Measurements from ENCODE around the gene ARFGAP1.

The ARFGAP1 gene

DNA sequence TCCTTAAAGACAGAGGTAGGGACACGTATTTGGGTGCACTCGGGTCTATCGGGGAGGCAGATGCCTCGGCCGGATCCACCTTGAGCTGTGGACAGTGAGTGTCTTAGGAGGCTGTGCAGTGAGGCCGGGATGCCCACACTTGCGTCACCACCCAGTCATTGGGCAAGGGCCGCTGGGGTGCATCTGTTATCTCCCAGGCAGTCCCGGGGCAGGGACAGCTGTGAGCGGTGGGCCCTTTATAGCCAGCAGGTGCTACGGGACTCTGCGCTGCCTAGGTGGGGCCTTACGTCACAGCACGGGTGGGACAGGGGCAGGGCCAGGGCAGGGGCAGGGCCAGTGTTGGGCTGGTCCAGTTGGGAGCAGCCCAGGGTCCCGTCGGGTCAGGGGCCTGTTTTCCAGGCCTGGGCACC lies 19.7 kb downstream of the ARFGAP1 start:
- Histone ChIP-seq H3K9me3 (ENCODE audit: control insufficient read depth, insufficient read depth, low read length) (no peaks in the 10 kb centered on the region), H3K27ac (ENCODE audit: low read length) (no peak overlapping the region), H3K36me3 (ENCODE audit: control insufficient read depth, insufficient read depth, low read length) (peaks cover 16% of the 10 kb centered on the region), H3K4me1 (ENCODE audit: control insufficient read depth, insufficient read depth, low read length) (peaks cover 8% of the 10 kb centered on the region), H3K27me3 (ENCODE audit: control insufficient read depth, insufficient read depth, low read length) (no peaks in the 10 kb centered on the region), H3K4me3 (ENCODE audit: low read length) (no peak overlapping the region)
- no peak for DNase-seq (ENCODE audit: low read depth, low spot score)
- no CpG with 5 or more reads among the region's 16 CpGs for WGBS (ENCODE audit: insufficient coverage, insufficient read length)

DNA sequence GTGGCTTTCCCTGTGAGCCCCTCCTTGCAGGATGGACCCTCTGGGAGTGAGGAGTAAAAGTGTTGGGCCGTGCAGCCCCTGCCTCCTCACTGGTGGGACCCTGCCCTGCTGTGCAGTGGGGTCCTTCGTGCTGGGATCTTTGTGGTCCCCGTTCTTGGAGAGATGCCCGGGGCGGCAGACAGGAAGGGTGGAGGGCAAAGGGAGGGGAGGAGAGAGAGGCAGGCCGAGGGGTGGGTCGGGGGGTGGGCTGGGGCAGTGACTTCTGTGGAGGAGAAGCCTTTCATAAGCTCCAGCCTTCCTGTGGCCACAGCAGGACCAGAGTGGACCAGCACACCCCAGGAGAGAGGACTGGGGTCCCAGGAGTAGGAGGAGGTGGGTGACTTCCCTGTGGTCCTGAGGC lies 20.3 kb downstream of the ARFGAP1 start, which contains the start of gene COL20A1:
TSS of gene COL20A1 (plus strand) at position 283 of the 400 bp plus-strand sequence. CDS start 1,922 bp downstream, outside the sequence.
- H3K27me3 ChIP-seq (ENCODE audit: control insufficient read depth, insufficient read depth, low read length), result no peaks in the 10 kb centered on the region
- H3K27ac ChIP-seq (ENCODE audit: low read length), result no peak within 1 kb of the TSS
- no peak within 1 kb of the TSS for H3K4me3 ChIP-seq (ENCODE audit: low read length)
- H3K4me1 ChIP-seq (ENCODE audit: control insufficient read depth, insufficient read depth, low read length), result peaks cover 8% of the 10 kb centered on the region
- H3K9me3 ChIP-seq (ENCODE audit: control insufficient read depth, insufficient read depth, low read length), result no peaks in the 10 kb centered on the region
- no CpG with 5 or more reads among the region's 7 CpGs for WGBS (ENCODE audit: insufficient coverage, insufficient read length)
- no peak for DNase-seq (ENCODE audit: low read depth, low spot score)
- H3K36me3 ChIP-seq (ENCODE audit: control insufficient read depth, insufficient read depth, low read length), result peaks cover 14% of the 10 kb centered on the region

DNA sequence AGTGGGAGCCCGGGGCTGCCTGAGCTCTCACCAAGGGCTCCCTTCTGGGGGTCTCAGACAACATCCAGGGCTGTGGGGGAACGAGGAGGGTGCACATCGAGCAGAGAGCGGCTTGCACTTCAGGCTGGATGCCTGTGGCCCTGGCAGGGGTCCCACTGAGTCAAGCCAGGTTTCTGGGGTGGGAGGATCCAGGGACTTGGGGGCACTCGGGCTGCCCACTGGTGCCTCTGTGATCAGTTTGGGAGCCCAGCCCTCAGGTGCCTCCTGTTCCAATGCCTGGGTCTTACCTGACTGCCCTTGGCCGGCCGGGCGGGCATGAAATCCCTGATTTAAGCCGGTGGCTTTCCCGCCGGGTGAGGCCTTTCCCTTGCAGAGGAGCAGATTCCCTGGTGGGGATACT lies 20.8 kb downstream of the ARFGAP1 start:
- Histone ChIP-seq H3K9me3 (ENCODE audit: control insufficient read depth, insufficient read depth, low read length) (no peaks in the 10 kb centered on the region), H3K4me3 (ENCODE audit: low read length) (no peak overlapping the region), H3K27me3 (ENCODE audit: control insufficient read depth, insufficient read depth, low read length) (no peaks in the 10 kb centered on the region), H3K4me1 (ENCODE audit: control insufficient read depth, insufficient read depth, low read length) (peaks cover 8% of the 10 kb centered on the region), H3K27ac (ENCODE audit: low read length) (no peak overlapping the region), H3K36me3 (ENCODE audit: control insufficient read depth, insufficient read depth, low read length) (peaks cover 9% of the 10 kb centered on the region)
- no peak for DNase-seq (ENCODE audit: low read depth, low spot score)
- no CpG with 5 or more reads among the region's 11 CpGs for WGBS (ENCODE audit: insufficient coverage, insufficient read length)

DNA sequence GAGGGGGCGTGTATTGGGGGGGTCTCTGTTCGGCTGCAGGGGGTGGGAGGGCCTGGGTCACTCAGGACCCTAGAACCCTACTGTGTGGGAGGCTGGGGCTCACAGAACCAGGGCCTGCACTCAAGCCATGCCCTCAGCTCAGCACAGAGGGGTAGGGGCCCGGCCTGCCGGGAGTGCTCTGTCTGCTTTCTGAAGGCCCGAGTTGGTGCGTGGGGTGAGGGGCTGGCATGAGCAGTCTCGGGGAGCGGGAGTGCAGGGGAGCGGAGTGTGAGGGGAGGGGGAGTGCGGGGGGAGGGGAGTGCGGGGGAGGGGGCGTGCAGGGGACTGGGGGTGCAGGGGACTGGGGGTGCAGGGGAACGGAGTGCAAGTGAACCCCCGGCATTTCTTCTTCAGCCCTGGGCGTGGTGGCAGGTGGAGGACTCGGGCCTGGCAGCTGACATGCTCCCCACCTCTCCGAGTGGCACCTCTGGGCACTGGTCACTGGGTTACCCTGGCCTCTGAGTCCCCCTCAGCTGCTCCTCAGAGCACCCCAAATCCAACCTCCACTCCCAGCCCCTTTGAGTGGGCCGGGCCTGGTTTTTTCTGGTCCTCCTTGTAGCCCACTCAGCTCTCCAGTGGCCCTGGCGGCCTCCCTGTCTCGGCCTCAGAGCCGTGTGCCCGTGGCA lies 21.4 kb downstream of the ARFGAP1 start:
- H3K36me3 ChIP-seq (ENCODE audit: control insufficient read depth, insufficient read depth, low read length), result peaks cover 4% of the 10 kb centered on the region; the same call in 1 of the 2 replicates
- no peak overlapping the region for H3K4me3 ChIP-seq (ENCODE audit: low read length)
- H3K27ac ChIP-seq (ENCODE audit: low read length), result no peak overlapping the region
- H3K9me3 ChIP-seq (ENCODE audit: control insufficient read depth, insufficient read depth, low read length), result no peaks in the 10 kb centered on the region
- H3K27me3 ChIP-seq (ENCODE audit: control insufficient read depth, insufficient read depth, low read length), result no peaks in the 10 kb centered on the region
- WGBS (ENCODE audit: insufficient coverage, insufficient read length), result no CpG with 5 or more reads among the region's 22 CpGs
- DNase-seq (ENCODE audit: low read depth, low spot score), result no peak
- H3K4me1 ChIP-seq (ENCODE audit: control insufficient read depth, insufficient read depth, low read length), result peaks cover 8% of the 10 kb centered on the region

DNA sequence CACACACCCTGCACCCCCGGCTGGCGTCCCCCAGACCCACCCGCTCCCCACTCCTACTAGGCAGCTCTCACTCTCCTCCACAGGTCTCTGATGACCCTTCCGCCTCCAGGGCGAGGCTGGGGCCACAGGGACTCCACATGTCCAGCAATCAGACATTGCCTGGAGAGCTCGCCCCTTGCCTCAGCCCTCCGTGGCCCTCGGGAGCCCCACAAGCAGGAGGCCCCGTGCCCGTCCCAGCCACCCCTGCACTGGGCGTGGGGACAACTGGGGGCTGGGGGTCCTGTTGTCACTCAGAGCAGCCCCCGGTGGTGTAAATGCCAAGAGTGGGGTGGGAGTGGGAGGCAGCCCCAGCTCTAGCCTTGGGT lies 21.9 kb downstream of the ARFGAP1 start:
- Histone ChIP-seq H3K27ac (ENCODE audit: low read length) (no peak overlapping the region), H3K4me3 (ENCODE audit: low read length) (no peak overlapping the region), H3K9me3 (ENCODE audit: control insufficient read depth, insufficient read depth, low read length) (no peaks in the 10 kb centered on the region), H3K4me1 (ENCODE audit: control insufficient read depth, insufficient read depth, low read length) (peaks cover 8% of the 10 kb centered on the region), H3K36me3 (ENCODE audit: control insufficient read depth, insufficient read depth, low read length) (no peaks in the 10 kb centered on the region), H3K27me3 (ENCODE audit: control insufficient read depth, insufficient read depth, low read length) (no peaks in the 10 kb centered on the region)
- WGBS (ENCODE audit: insufficient coverage, insufficient read length), result no CpG with 5 or more reads among the region's 12 CpGs
- DNase-seq (ENCODE audit: low read depth, low spot score), result no peak

DNA sequence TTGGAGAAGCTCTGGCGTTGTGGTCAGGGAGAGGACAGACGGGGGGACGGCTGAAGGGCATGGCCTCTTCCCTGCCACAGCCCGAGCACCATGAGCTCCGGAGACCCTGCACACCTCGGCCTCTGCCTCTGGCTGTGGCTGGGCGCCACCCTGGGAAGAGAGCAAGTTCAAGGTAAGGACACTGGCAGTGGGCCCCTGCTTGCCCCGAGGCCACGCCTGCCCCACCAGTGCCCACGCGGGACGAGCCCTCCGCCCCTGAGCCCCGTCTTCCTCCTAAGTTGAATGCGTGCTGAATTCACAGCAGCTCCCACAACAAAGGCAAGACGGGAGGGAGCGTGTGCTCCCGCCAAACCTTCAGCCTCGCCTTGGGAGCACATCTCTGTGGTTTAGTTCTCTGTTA lies 22.4 kb downstream of the ARFGAP1 start:
- Histone ChIP-seq H3K27me3 (ENCODE audit: control insufficient read depth, insufficient read depth, low read length) (no peaks in the 10 kb centered on the region), H3K4me3 (ENCODE audit: low read length) (no peak overlapping the region), H3K27ac (ENCODE audit: low read length) (no peak overlapping the region), H3K36me3 (ENCODE audit: control insufficient read depth, insufficient read depth, low read length) (no peaks in the 10 kb centered on the region), H3K9me3 (ENCODE audit: control insufficient read depth, insufficient read depth, low read length) (no peaks in the 10 kb centered on the region), H3K4me1 (ENCODE audit: control insufficient read depth, insufficient read depth, low read length) (peaks cover 8% of the 10 kb centered on the region)
- no peak for DNase-seq (ENCODE audit: low read depth, low spot score)
- no CpG with 5 or more reads among the region's 19 CpGs for WGBS (ENCODE audit: insufficient coverage, insufficient read length)

DNA sequence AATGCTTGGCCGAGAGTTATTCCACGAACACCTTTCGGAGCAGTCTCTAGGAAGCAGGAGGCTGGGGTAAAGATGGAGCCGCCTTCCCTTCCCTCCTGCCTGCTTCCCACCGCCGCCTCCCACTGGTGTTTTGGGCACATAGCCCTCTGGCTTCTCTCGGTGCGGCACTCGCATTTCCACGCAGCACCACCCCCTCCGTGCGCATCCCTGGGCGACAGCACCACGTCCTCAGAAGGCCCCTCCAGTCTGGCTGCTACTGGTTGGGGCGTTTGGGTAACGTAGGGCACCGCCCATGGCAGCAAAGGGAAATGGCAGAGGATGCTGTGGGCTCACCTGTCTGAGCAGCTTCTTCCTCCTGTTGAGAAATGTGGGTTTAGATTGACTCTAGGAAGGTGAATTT lies 22.8 kb downstream of the ARFGAP1 start:
- H3K27ac ChIP-seq (ENCODE audit: low read length), result no peak overlapping the region
- DNase-seq (ENCODE audit: low read depth, low spot score), result no peak
- H3K36me3 ChIP-seq (ENCODE audit: control insufficient read depth, insufficient read depth, low read length), result no peaks in the 10 kb centered on the region
- WGBS (ENCODE audit: insufficient coverage, insufficient read length), result no CpG with 5 or more reads among the region's 17 CpGs
- H3K4me3 ChIP-seq (ENCODE audit: low read length), result no peak overlapping the region
- no peaks in the 10 kb centered on the region for H3K9me3 ChIP-seq (ENCODE audit: control insufficient read depth, insufficient read depth, low read length)
- H3K27me3 ChIP-seq (ENCODE audit: control insufficient read depth, insufficient read depth, low read length), result no peaks in the 10 kb centered on the region
- H3K4me1 ChIP-seq (ENCODE audit: control insufficient read depth, insufficient read depth, low read length), result peaks cover 8% of the 10 kb centered on the region

DNA sequence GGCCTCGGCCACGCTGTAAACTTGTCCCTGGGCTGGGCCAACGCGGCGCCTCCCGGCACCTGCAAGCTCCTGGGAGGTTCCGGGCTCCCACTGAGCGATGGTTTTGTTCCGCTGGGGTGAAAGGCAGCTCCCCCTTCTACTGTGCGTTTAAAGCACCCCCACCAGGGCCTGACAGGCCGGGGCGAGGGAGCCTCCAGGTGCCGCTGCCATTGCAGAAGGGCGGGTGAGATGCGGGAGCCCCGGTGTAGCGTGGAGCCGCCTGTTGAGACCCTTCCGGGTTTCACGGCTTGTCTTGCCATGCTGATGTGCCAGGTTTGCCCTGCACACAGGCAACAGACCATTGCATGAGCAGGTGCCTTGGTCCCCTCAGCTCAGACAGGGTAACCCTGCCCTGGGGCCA lies 23.2 kb downstream of the ARFGAP1 start:
- Histone ChIP-seq H3K4me3 (ENCODE audit: low read length) (no peak overlapping the region), H3K27me3 (ENCODE audit: control insufficient read depth, insufficient read depth, low read length) (no peaks in the 10 kb centered on the region), H3K4me1 (ENCODE audit: control insufficient read depth, insufficient read depth, low read length) (peaks cover 8% of the 10 kb centered on the region), H3K9me3 (ENCODE audit: control insufficient read depth, insufficient read depth, low read length) (no peaks in the 10 kb centered on the region), H3K36me3 (ENCODE audit: control insufficient read depth, insufficient read depth, low read length) (no peaks in the 10 kb centered on the region), H3K27ac (ENCODE audit: low read length) (no peak overlapping the region)
- no CpG with 5 or more reads among the region's 20 CpGs for WGBS (ENCODE audit: insufficient coverage, insufficient read length)
- no peak for DNase-seq (ENCODE audit: low read depth, low spot score)

DNA sequence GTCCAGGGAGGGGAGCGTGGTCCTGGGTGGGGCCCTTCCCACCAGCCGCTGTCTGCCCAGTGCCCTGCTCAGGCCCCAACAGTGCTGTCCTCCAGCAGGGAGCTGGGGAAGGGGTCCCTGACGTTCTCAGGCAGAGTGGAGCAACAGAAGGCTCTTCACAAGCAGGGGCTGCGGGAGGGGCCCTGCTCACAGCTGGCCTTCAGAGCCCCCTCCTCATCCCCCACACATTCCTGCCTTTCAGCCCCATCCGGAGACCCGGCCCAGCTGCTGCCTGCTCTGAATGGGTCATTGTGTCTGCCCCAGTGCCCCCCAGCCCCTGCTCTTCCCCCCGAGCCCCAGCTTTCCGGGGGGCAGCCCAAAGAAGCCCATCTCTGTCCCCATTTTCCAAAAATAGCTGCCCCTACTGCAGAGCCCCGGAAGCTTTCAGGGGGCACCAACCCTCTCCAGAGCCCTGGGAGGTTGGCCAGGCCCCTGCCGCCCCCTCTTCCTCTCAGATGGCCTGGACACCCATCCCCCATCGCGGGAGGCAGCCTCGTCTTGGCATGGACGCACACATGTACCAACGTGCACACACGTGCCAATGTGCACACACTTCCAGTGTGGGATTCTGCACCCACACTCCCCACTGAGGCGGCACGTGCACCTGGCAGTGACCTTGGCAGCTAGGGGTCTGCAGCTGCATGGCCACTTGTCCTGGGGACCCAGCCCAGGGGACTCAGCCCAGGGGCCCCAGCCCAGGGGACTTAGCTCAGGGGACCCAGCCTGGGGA lies 24.1 kb downstream of the ARFGAP1 start:
- WGBS (ENCODE audit: insufficient coverage, insufficient read length), result no CpG with 5 or more reads among the region's 18 CpGs
- Histone ChIP-seq H3K36me3 (ENCODE audit: control insufficient read depth, insufficient read depth, low read length) (no peaks in the 10 kb centered on the region), H3K4me3 (ENCODE audit: low read length) (no peak overlapping the region), H3K27me3 (ENCODE audit: control insufficient read depth, insufficient read depth, low read length) (no peaks in the 10 kb centered on the region), H3K27ac (ENCODE audit: low read length) (no peak overlapping the region), H3K4me1 (ENCODE audit: control insufficient read depth, insufficient read depth, low read length) (peaks cover 6% of the 10 kb centered on the region; the same call in 1 of the 2 replicates), H3K9me3 (ENCODE audit: control insufficient read depth, insufficient read depth, low read length) (no peaks in the 10 kb centered on the region)
- DNase-seq (ENCODE audit: low read depth, low spot score), result no peak

DNA sequence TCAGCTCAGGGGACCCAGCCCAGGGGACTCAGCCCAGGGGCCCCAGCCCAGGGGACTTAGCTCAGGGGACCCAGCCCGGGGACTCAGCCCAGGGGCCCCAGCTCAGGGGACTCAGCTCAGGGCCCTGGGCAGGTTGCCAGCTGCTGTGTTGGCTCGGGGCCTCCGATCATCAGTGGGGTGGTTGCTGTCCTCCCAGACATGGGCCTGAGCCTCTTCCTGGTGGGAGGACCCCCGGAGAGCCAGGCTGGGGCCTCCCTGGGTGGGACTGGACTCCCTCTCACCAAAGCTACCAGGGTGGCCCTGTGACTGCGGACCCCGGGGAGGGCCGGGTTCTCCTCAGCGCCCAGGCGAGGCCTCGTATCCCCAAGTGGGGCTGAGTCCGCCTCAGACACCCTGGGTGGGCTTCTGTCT lies 24.8 kb downstream of the ARFGAP1 start:
- Histone ChIP-seq H3K4me3 (ENCODE audit: low read length) (no peak overlapping the region), H3K27ac (ENCODE audit: low read length) (no peak overlapping the region), H3K27me3 (ENCODE audit: control insufficient read depth, insufficient read depth, low read length) (no peaks in the 10 kb centered on the region), H3K4me1 (ENCODE audit: control insufficient read depth, insufficient read depth, low read length) (peaks cover 6% of the 10 kb centered on the region; the same call in 1 of the 2 replicates), H3K9me3 (ENCODE audit: control insufficient read depth, insufficient read depth, low read length) (no peaks in the 10 kb centered on the region), H3K36me3 (ENCODE audit: control insufficient read depth, insufficient read depth, low read length) (no peaks in the 10 kb centered on the region)
- no CpG with 5 or more reads among the region's 11 CpGs for WGBS (ENCODE audit: insufficient coverage, insufficient read length)
- no peak for DNase-seq (ENCODE audit: low read depth, low spot score)
